Ammon's horn (tissue), 1 donor: Measurements from ENCODE around the gene FBXO17.
A peak's percentile ranks its signal among the peaks of the same experiment; 100 is the strongest.
"Not testable (repeated sequence)": the region's sequence is repeated elsewhere in the genome, so short reads cannot be mapped to it uniquely, and the experiment has no call there.

ENCODE experiments used
- DNase-seq: peaks from one replicate; pipeline ENCODE4 v3.0.0-alpha.2; 2016; ENCODE audit warnings: low spot score

The FBXO17 gene

GRCh38 chr19:38975214-38975860 lies at the start of gene FBXO17:
Gene FBXO17 (minus strand): TSS chr19:38975742. CDS start chr19:38950319, 25,423 bp downstream.
- DNase-seq, result peak; percentile 31

- no peak for DNase-seq
Measured at GRCh38 chr19:39024875-39025641, 49.5 kb upstream of the FBXO17 start.

- no peak for DNase-seq
Measured at GRCh38 chr19:39021063-39021462, 45.5 kb upstream of the FBXO17 start.

- DNase-seq, result no peak
Measured at GRCh38 chr19:39017646-39018045, 42.1 kb upstream of the FBXO17 start.

- no peak for DNase-seq
Measured at GRCh38 chr19:39017026-39017425, 41.5 kb upstream of the FBXO17 start.

- no peak for DNase-seq
Measured at GRCh38 chr19:39014037-39014436, 38.5 kb upstream of the FBXO17 start.

DNA sequence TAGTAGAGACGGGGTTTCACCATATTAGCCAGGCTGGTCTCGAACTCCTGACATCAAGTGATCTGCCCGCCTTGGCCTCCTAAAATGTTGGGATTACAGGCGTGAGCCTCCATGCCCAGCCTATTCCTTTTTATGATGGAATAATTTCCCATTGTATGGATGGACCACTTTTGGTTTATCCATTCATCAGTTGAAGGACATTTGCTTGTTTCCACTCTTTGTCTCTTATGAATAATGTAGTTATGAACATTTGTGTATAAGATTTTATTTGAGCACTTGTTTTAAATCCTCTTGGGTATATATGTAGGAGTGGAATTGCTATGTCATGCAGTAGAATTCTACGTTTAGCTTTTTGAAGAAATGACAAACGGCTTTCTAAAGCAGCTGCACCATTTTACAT lies 33.5 kb upstream of the FBXO17 start:
- no peak for DNase-seq

DNA sequence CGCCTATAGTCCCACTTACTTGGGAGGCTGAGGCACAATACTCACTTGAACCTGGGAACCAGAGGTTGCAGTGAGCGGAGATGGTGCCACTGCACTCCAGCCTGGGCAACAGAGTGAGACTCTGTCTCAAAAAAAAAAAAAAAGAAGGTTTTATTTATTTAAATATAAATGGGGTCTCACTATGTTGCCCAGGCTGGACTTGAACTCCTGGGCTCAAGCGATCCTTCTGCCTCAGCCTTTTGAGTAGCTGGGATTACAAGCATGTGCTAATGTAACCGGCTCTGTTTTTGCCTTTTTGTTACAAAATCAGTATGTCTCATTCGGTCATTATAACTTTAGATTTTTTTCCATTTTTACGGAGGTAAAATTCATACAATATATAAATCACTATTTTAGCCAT lies 32.6 kb upstream of the FBXO17 start:
- no peak for DNase-seq

- DNase-seq, result no peak
Measured at GRCh38 chr19:39007096-39007495, 31.6 kb upstream of the FBXO17 start.

DNA sequence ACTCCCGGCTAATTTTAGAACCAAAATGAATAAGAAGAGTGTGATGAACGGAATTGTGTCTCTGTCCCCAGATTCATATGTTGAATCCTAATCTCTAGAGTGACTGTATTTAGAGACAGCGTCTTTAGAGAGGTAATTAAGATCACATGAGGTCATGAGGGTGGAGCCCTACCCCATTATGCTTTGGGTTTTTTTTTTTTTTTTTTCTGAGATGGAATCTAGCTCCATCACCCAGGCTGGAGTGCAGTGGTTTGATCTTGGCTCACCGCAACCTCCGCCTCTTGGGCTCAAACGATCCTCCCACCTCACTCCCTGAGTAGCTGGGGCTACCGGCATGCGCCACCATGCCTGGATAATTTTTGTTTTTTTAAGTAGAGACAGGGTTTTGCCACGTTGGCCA lies 28.9 kb upstream of the FBXO17 start:
- DNase-seq, result no peak

GRCh38 chr19:39003796-39004195 lies 28.3 kb upstream of the FBXO17 start:
- no peak for DNase-seq

DNA sequence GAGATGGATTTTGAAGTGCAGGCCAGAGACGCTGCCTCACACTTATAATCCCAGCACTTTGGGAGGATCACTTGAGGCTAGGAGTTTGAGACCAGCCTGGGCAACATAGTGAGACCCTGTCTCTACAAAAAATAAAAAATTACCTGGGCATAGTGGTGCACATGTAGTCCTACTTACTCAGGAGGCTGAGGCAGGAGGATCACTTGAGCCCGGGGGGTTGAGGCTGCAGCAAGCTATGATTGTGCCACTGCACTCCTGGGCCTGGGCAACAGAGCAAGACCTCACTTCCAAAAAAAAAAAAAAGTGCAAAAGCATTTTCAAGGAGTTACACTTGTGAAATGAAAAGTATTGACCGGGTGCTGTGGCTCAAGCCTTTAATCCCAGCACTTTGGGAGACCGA lies 27.6 kb upstream of the FBXO17 start:
- no peak for DNase-seq

GRCh38 chr19:39001041-39001440 lies 25.5 kb upstream of the FBXO17 start:
- peak; percentile 5 for DNase-seq

DNA sequence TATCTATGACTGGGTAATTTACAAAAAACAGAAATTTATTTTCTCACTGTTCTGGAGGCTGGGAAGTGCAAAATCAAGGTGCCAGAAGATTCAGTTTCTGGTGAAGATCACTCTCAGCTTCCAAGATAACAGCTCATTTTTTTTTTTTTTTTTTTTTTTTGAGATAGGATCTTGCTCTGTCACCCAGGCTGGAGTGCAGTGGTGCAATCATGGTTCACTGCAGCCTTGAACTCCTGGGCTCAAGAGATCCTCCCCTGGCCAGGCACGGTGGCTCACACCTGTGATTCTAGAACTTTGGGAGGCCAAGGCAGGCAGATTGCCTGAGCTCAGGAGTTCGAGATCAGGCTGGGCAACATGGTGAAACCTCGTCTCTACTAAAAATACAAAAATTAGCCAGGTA lies 22.0 kb upstream of the FBXO17 start:
- not testable (repeated sequence) for DNase-seq

DNA sequence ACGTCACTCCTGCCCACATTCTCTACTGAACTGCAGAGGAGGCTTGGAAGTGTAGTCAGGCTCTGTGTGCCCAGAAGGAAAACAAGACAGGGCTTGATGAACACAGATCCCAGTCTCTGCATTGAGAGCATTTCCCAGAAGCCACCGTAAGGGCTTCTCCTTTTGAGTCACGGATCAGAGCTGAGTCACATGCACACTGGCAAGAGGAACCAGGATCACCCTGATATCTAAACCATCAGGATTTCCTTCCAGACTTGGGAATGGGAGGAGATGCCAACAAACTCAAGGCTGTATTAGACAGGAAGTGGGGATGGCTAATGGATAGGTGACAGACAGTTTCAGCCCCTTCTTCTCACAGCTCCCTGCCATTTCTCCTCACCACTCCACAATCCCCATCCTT lies 17.7 kb upstream of the FBXO17 start:
- no peak for DNase-seq

GRCh38 chr19:38990949-38991697 lies 15.6 kb upstream of the FBXO17 start:
- no peak for DNase-seq

DNA sequence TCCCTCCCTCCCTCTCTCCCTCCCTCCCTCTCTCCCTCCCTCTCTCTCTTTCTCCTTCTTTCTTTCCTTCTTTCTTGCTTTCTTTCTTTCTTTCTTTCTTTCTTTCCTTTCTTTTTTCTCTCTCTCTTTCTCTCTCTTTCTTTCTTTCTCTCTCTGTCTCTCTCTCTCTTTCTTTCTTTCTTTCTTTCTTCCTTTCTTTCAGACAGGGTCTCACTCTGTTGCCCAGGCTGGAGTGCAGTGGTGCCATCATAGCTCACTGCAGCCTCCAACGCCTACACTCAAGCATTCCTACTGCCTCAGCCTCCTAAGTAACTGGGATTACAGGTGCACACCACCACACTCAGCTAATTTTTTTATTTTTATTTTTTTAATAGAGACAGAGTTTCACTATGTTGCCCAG lies 14.1 kb upstream of the FBXO17 start:
- DNase-seq, result not testable (repeated sequence)

DNA sequence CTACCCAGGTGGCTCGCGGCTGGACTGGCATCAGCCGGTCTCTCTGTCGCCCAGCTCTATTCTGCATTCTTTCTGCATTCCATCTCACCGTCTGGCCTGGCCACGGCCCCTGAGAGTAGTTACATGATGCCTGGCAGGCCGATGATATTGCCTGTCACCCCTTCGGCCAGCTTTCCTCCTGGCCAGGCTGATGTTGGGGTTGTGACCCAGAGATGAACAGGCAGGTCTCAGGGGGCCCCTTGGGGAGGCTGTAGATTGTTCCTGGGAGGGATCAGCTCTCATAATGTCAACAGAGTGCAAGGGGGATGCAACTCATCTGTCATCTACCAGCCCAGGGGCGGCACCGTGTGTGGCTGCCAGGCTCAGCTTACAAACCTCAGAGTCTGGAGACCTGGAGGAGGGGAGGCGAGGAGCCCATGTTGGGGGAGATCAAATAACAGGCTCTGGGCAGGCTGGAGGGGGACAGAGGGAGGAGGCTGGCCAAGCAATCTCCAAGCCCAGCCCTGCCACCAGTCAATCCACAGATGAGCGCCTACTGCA lies 13.6 kb upstream of the FBXO17 start:
- no peak for DNase-seq

DNA sequence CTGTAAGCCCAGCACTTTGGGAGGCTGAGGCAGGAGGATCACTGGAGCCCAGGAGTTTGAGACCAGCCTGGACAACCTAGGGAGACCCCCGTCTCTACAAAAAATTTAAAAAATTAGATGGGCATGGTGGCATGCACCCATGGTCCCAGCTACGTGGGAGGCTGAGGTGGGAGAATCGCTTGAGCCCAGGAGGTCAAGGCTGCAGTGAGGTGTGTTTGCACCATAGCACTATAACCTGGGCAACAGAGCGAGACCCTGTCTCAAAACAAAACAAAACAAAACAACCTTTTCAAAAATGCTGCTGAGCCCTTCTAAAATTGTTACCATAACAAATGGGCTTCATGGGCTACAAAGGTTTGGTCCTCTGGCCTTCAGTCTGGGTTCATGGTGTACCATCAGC lies 13.1 kb upstream of the FBXO17 start:
- not testable (repeated sequence) for DNase-seq

GRCh38 chr19:38987745-38988144 lies 12.2 kb upstream of the FBXO17 start:
- DNase-seq, result not testable (repeated sequence)

DNA sequence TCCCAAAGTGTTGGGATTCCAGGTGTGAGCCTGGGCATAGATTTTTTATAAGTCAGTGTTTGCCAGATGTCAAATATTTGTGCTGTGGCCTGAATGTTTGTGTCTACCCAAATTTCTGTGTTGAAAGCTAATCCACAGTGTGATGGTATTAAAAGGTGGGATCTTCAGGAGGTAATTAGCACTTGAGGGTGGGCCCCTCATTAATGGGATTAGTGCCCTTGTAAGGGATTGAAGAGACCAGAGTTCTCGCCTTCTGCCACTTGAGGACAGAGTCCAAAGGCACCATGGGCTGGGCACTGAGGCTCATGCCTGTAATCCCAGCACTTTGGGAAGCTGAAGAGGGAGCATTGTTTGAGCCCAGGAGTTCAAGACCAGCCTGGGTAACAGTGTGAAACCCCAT lies 9.7 kb upstream of the FBXO17 start:
- no peak for DNase-seq

DNA sequence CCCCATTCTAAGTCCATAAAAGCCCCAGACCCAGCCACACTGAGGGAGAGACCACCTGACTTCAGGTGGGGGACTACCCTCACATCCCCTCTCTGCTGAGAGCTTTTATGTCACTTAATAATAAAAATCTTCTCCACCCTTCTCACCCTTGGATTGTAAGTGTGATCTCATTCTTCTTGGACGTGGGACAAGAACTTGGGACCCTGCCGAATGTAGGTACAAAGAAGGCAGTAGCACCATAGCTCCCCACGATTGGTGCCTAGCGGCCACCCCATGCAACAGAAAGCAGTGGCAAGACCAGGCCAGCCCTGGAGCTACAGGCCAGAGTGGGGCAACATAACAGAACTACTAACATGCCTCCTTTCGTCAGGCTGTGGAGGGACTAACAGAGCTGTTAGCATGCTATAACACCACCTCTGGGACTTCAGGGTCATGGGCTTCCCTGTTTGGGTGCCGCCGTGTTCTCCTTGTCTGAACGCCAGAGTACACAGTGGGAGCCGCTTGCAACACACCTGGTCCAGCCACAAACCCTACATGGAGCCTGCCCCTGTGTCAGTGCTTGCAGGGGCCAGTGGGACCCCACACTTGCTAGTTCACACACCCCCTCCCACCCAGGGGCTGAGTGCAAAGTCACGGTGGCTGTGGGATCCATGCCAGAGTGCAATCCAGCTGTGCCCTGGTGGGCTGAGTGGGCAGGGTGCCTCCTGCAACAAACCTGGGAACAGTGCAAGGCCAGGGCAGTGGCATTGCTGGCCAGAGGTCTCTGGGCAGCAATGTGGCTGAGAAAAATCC lies 5.2 kb upstream of the FBXO17 start:
- no peak for DNase-seq
